GM20000 (cell line): ENCODE measurements around the gene AOC1.

ENCODE experiments used
- DNase-seq: peaks from one replicate; pipeline ENCODE4 v3.0.0; 2012; ENCODE audit warnings: low spot score
- TF ChIP-seq, protein P1 (sequence below): IDR thresholded peaks from 2 replicates; pipeline ENCODE4 v1.5.1; 2012; ENCODE audit warnings: mild to moderate bottlenecking, control low read depth; ENCODE audit errors: extremely low read depth, missing control alignments

AOC1 gene

GRCh38 chr7:150862356-150862755, 10.0 kb downstream of the AOC1 start:
- DNase-seq: no peak
- TF ChIP-seq, protein P1, sequence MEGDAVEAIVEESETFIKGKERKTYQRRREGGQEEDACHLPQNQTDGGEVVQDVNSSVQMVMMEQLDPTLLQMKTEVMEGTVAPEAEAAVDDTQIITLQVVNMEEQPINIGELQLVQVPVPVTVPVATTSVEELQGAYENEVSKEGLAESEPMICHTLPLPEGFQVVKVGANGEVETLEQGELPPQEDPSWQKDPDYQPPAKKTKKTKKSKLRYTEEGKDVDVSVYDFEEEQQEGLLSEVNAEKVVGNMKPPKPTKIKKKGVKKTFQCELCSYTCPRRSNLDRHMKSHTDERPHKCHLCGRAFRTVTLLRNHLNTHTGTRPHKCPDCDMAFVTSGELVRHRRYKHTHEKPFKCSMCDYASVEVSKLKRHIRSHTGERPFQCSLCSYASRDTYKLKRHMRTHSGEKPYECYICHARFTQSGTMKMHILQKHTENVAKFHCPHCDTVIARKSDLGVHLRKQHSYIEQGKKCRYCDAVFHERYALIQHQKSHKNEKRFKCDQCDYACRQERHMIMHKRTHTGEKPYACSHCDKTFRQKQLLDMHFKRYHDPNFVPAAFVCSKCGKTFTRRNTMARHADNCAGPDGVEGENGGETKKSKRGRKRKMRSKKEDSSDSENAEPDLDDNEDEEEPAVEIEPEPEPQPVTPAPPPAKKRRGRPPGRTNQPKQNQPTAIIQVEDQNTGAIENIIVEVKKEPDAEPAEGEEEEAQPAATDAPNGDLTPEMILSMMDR: no peak

- TF ChIP-seq, protein P1: no peak
- DNase-seq: no peak
These were observed 11.6 kb downstream of the AOC1 start for GRCh38 chr7:150863946-150864345.

DNA sequence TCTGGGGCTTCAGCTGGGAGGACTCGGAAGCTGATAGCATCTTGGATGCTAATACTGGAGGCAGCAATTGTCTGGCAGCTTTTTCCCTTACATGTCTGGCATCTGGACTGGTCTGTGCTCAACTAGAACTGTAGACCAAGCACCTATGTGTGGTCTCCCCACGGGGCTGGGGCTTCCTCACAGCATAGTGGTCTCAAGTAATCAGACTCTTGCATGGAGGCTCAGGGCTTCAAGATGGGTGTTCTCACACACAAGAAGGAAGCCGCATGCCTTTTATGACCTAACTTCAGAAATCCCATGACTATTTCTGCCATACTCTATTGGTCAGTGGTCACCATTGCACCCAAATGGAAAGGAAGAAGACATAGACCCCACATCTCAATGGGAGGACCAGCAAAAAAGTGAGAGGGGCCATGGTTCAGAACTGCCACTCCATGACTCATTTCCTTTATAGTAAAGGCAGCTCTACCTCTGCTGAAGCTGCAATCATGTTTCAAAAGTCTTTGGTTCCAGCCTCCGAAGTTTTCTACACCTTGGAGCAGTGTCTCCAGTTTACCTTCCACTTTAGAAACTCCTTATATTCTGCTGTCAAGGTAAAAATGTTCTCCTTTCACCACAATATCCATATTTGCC, 14.7 kb downstream of the AOC1 start:
- TF ChIP-seq, protein P1: no peak
- DNase-seq: no peak

GRCh38 chr7:150867605-150868004, 15.3 kb downstream of the AOC1 start:
- DNase-seq: no peak
- TF ChIP-seq, protein P1: no peak

- no peak for DNase-seq
- TF ChIP-seq, protein P1: no peak
These were observed 17.1 kb downstream of the AOC1 start for GRCh38 chr7:150869467-150869866.

DNA sequence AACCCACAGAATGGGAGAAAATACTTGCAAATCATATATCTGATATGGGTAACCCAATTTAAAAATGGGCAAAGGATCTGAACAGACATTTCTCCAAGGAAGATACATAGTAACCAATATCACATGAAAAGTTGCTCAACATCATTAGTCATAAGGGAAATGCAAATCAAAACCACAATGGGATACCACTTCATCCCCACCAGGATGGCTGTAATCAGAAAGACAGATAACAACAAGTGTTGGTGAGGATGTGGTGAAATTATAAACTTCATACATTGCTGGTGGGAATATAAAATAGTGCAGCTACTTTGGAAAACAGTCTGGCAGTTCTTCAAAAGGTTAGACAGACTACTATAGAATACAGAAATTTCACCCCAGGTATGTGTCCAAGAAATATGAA, 19.3 kb downstream of the AOC1 start:
- DNase-seq: no peak
- TF ChIP-seq, protein P1: no peak

DNA sequence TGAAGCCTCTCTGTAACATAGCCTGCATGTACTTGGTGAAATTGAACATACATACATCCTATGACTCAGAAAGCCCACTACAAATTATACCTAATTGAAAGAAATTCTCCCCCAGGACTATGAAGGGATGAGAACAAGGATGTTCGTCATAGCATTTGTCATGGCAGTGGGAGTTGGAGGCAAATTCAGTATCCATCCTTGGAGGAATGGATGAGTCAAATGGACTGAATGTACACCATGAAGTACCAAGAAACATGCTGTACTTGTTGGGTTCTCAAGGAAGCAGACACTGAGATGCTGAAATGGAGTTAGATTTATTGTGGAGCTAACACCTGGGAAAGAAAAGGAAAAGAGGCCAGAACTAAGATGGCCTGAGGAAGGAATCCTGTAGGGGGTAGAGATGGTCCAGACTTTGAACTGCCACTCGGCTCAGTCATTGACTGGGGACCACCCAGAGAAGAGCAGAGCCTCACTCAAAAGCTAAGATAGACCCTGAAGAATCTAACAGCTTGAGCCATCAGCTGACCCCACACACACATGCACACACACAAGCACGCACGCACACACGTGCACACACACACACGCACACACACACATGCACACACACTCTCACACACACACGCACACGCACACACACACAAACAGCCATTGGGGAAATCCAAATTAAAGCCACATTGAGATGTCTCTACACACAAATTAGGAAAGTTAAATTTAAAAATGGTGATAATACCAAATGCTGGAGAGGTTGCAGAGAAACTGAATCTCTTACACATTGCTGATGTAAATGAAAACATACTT, 22.3 kb downstream of the AOC1 start:
- DNase-seq: no peak
- TF ChIP-seq, protein P1: no peak
